OCI-LY1 (cell line): ENCODE data around the gene TIMP4.
A peak's percentile ranks its signal among the peaks of the same experiment; 100 is the strongest.

Source experiments
- H2AFZ ChIP-seq: fragments of 200-600 bp; sonication (generic), shearing (Covaris generic); 2 replicates; pipeline ENCODE4 v1.6.0; 2014; ENCODE audit warnings: antibody characterized with exemption, mild to moderate bottlenecking, low read length
- H3F3A ChIP-seq: fragments of 200-600 bp; sonication (generic), shearing (Covaris generic); 2 replicates; pipeline ENCODE4 v1.6.0; 2014; ENCODE audit warnings: mild to moderate bottlenecking, antibody characterized with exemption, low read length, moderate library complexity; ENCODE audit not compliant: insufficient read depth
- H3K27ac ChIP-seq: fragments of 200-600 bp; sonication (generic); 2 replicates; pipeline ENCODE4 v1.5.1; 2014; ENCODE audit warnings: low read length, mixed run types, mild to moderate bottlenecking, low read depth; ENCODE audit not compliant: poor library complexity, severe bottlenecking
- H3K27me3 ChIP-seq: fragments of 200-600 bp; sonication (generic); 2 replicates; pipeline ENCODE4 v1.6.0; 2014; ENCODE audit warnings: antibody characterized with exemption, mild to moderate bottlenecking, low read length, moderate library complexity; ENCODE audit not compliant: insufficient read depth
- H3K36me3 ChIP-seq: fragments of 200-600 bp; sonication (generic); 2 replicates; pipeline ENCODE4 v1.6.1; 2014; ENCODE audit warnings: mild to moderate bottlenecking, antibody characterized with exemption, low read length, moderate library complexity, mixed read lengths; ENCODE audit not compliant: insufficient read depth
- H3K4me1 ChIP-seq: fragments of 200-600 bp; sonication (generic); 2 replicates; pipeline ENCODE4 v1.5.1; 2014; ENCODE audit warnings: mild to moderate bottlenecking, low read length, moderate library complexity; ENCODE audit not compliant: insufficient read depth, severe bottlenecking
- H3K4me2 ChIP-seq: fragments of 200-600 bp; sonication (generic), shearing (Covaris generic); 2 replicates; pipeline ENCODE4 v1.6.1; 2014; ENCODE audit warnings: low read length
- H3K4me3 ChIP-seq: fragments of 200-600 bp; sonication (generic); 2 replicates; pipeline ENCODE4 v1.5.1; 2014; ENCODE audit warnings: low read length, low read depth, mild to moderate bottlenecking, mixed read lengths; ENCODE audit not compliant: poor library complexity, severe bottlenecking
- H3K79me2 ChIP-seq: fragments of 200-600 bp; shearing (Covaris generic); 2 replicates; pipeline ENCODE4 v1.6.1; 2016; ENCODE audit warnings: mixed run types, low read length, mixed read lengths; ENCODE audit not compliant: insufficient read depth
- H3K9ac ChIP-seq: fragments of 200-600 bp; sonication (generic), shearing (Covaris generic); 2 replicates; pipeline ENCODE4 v1.6.1; 2014; ENCODE audit warnings: mild to moderate bottlenecking, low read length, mixed read lengths
- H3K9me2 ChIP-seq: fragments of 200-600 bp; sonication (generic), shearing (Covaris generic); 2 replicates; pipeline ENCODE4 v1.6.1; 2014; ENCODE audit warnings: low read depth, mild to moderate bottlenecking, low read length, mixed read lengths
- H3K9me3 ChIP-seq: fragments of 200-600 bp; shearing (Covaris generic); 2 replicates; pipeline ENCODE4 v1.6.1; 2014; ENCODE audit warnings: low read length, mixed read lengths
- H4K20me1 ChIP-seq: fragments of 200-600 bp; sonication (generic), shearing (Covaris generic); 2 replicates; pipeline ENCODE4 v1.6.0; 2016; ENCODE audit warnings: mild to moderate bottlenecking, low read length; ENCODE audit not compliant: insufficient read depth
- CTCF ChIP-seq: fragments of 200-600 bp; sonication (generic), shearing (Covaris generic); IDR thresholded peaks from 2 replicates; pipeline ENCODE4 v1.5.1; 2017; ENCODE audit warnings: mild to moderate bottlenecking, antibody characterized with exemption, low read length, moderate library complexity, mixed read lengths
- EZH2 ChIP-seq: fragments of 200-600 bp; sonication (generic), shearing (Covaris generic); IDR thresholded peaks from 2 replicates; pipeline ENCODE4 v1.8.0; 2017; ENCODE audit warnings: borderline replicate concordance, mixed run types, mild to moderate bottlenecking, antibody characterized with exemption, low read length, moderate library complexity, mixed read lengths

The TIMP4 gene

GRCh38 chr3:12195231-12195630 is 36.5 kb upstream of the TIMP4 start:
- TF ChIP-seq CTCF = no peak
- TF ChIP-seq EZH2 = no peak

GRCh38 chr3:12194669-12195161 is 36.0 kb upstream of the TIMP4 start:
- Histone ChIP-seq H3K27ac (no peak overlapping the region), H3K4me3 (no peak overlapping the region), H3K27me3 (no peaks in the 10 kb centered on the region), H3K79me2 (no peaks in the 10 kb centered on the region), H2AFZ (no peak overlapping the region), H3K4me2 (no peak overlapping the region), H3K9me3 (no peaks in the 10 kb centered on the region), H3K36me3 (no peaks in the 10 kb centered on the region), H4K20me1 (no peaks in the 10 kb centered on the region), H3K4me1 (no peaks in the 10 kb centered on the region), H3K9me2 (no peaks in the 10 kb centered on the region), H3F3A (no peaks in the 10 kb centered on the region), H3K9ac (no peak overlapping the region)
- TF ChIP-seq EZH2 (no peak), CTCF (peak; percentile 73)

More at GRCh38 chr3:12195231-12195630, 36.5 kb upstream of the TIMP4 start:
- no peaks in the 10 kb centered on the region for H3K4me1 ChIP-seq
- H3K79me2 ChIP-seq = no peaks in the 10 kb centered on the region
- no peak overlapping the region for H2AFZ ChIP-seq
- no peaks in the 10 kb centered on the region for H3K9me2 ChIP-seq
- H4K20me1 ChIP-seq = no peaks in the 10 kb centered on the region
- no peak overlapping the region for H3K9ac ChIP-seq
- H3K27me3 ChIP-seq = no peaks in the 10 kb centered on the region
- no peaks in the 10 kb centered on the region for H3F3A ChIP-seq
- H3K9me3 ChIP-seq = no peaks in the 10 kb centered on the region
- H3K4me2 ChIP-seq = no peak overlapping the region
- H3K36me3 ChIP-seq = no peaks in the 10 kb centered on the region
- no peak overlapping the region for H3K4me3 ChIP-seq
- no peak overlapping the region for H3K27ac ChIP-seq

GRCh38 chr3:12194209-12194608 is 35.5 kb upstream of the TIMP4 start:
- Histone ChIP-seq H3K36me3 (no peaks in the 10 kb centered on the region), H3K9me3 (no peaks in the 10 kb centered on the region), H3K4me3 (no peak overlapping the region), H3K27ac (no peak overlapping the region), H3K79me2 (no peaks in the 10 kb centered on the region), H3K4me1 (no peaks in the 10 kb centered on the region), H3K9me2 (no peaks in the 10 kb centered on the region), H3K4me2 (no peak overlapping the region), H3K27me3 (no peaks in the 10 kb centered on the region), H3F3A (no peaks in the 10 kb centered on the region), H2AFZ (no peak overlapping the region), H3K9ac (no peak overlapping the region), H4K20me1 (no peaks in the 10 kb centered on the region)
- TF ChIP-seq EZH2 (no peak), CTCF (no peak)
